NB4 (cell line): ENCODE data around the gene DEPDC1B.

Experiments used
- CTCF ChIP-seq: IDR thresholded peaks from one replicate; pipeline ENCODE4 v1.5.1; 2012; ENCODE audit warnings: low read depth, low read length
- POLR2A ChIP-seq: IDR thresholded peaks from 2 replicates; pipeline ENCODE4 v1.6.1; 2011; ENCODE audit warnings: mild to moderate bottlenecking; ENCODE audit not compliant: insufficient read length; ENCODE audit errors: extremely low read depth

- peak; percentile 19 for TF ChIP-seq CTCF
- peak; percentile 93 for TF ChIP-seq POLR2A
These were observed at the start of gene DEPDC1B for GRCh38 chr5:60699609-60700415.
